GM06990 (cell line): ENCODE data around the gene KLHL22.

Experiments used
- DNase-seq: peaks from one replicate; pipeline ENCODE4 v3.0.0-alpha.2; 2011; ENCODE audit not compliant: insufficient read length; ENCODE audit errors: extremely low read depth
- H3K27me3 ChIP-seq: replicated peaks from 2 replicates; pipeline ENCODE4 v1.6.0; 2011; ENCODE audit warnings: low read length; ENCODE audit not compliant: control insufficient read depth, insufficient read depth
- H3K36me3 ChIP-seq: 2 replicates; pipeline ENCODE4 v1.5.1; 2011; ENCODE audit warnings: low read length; ENCODE audit not compliant: control insufficient read depth, insufficient read depth
- H3K4me3 ChIP-seq: replicated peaks from 2 replicates; pipeline ENCODE4 v1.5.1; 2011; ENCODE audit warnings: low read depth, mild to moderate bottlenecking, control low read depth, low read length
- TF ChIP-seq, protein P1 (sequence below): IDR thresholded peaks from 2 replicates; pipeline ENCODE4 v1.5.1; 2011; ENCODE audit warnings: low read length, control low read depth, mild to moderate bottlenecking, inconsistent platforms; ENCODE audit not compliant: insufficient read depth, poor library complexity, severe bottlenecking

Gene KLHL22

DNA sequence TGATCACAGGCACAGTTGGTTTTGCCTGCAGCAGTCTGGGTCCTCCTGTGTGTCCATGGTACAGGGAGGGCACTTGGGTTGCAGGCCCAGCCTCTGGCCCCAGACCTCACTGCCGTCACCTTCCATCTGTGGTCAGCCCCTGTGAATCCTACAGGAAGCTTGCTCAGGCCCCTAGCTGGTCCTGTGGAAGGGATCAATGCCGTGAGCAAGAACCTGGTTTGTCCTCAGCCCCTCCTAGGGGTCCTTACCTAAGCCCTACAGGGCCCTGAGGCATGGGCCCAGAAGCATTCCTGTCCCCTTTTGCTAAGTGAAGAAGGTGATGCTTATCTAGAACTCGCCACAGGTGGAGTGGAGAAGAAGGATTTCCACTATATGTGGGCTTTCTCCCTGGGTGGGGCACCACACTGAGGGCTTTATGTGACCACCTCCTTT is 41.7 kb upstream of the KLHL22 start:
- TF ChIP-seq, protein P1, sequence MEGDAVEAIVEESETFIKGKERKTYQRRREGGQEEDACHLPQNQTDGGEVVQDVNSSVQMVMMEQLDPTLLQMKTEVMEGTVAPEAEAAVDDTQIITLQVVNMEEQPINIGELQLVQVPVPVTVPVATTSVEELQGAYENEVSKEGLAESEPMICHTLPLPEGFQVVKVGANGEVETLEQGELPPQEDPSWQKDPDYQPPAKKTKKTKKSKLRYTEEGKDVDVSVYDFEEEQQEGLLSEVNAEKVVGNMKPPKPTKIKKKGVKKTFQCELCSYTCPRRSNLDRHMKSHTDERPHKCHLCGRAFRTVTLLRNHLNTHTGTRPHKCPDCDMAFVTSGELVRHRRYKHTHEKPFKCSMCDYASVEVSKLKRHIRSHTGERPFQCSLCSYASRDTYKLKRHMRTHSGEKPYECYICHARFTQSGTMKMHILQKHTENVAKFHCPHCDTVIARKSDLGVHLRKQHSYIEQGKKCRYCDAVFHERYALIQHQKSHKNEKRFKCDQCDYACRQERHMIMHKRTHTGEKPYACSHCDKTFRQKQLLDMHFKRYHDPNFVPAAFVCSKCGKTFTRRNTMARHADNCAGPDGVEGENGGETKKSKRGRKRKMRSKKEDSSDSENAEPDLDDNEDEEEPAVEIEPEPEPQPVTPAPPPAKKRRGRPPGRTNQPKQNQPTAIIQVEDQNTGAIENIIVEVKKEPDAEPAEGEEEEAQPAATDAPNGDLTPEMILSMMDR, result no peak
- H3K4me3 ChIP-seq, result no peak overlapping the region
- H3K36me3 ChIP-seq, result peaks cover 23% of the 10 kb centered on the region
- no peak for DNase-seq
- no peaks in the 10 kb centered on the region for H3K27me3 ChIP-seq

DNA sequence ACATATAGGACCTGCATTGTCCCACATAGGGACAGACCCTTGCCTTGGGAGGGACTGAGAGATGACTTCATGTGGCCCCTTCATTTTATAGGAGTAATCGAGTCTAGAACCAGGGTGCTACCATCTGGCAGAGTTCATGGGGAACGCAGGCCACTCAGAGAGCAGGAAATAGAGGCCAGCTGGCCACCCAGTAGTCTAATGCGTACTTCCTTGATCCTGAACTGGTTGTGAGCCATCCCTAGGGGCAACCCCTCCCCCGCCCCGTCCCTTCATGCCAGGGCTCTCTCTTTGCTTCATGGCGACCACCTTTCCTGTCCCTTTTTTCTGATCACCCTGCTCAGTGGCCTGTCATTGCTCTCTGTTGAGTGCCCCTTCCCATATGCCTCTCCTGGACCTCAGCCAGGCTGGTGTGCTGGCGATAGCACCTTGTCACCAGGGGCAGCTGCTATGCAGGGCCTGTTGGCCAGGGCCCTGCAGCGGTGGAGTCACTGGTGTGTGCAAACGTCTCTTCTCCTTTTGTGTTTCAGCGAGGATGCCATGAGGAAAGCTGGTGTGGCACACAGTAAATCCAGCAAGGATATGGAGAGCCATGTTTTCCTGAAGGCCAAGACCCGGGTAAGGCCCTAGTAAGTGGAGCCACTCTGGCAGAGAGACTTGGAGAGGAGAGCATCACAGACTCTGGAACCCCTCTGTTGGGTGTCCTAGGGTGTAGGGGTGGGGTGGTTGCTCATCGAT is 41.2 kb upstream of the KLHL22 start:
- Histone ChIP-seq H3K36me3 (peaks cover 23% of the 10 kb centered on the region), H3K27me3 (no peaks in the 10 kb centered on the region), H3K4me3 (no peak overlapping the region)
- TF ChIP-seq, protein P1, result no peak
- DNase-seq, result no peak

DNA sequence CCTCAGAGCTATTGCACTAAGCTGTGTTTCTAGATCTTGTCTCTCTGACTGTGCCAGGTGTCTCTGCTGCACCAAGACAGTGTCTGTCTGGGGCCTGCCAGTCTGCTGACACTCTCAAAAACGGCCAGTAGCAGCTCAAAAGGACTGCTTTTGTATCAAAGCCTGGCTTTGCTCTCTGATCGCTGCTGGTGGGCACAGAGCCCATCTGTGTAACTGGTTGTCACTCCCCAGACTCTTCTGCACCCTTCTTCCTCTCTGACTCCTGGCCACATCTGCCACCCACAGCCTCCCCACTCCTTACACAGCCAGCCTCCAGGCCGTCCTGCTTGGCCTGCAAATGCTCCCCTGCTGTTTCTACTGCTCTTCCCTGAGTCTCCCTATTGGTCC is 38.3 kb upstream of the KLHL22 start:
- peaks cover 30% of the 10 kb centered on the region for H3K36me3 ChIP-seq
- no peak for DNase-seq
- H3K27me3 ChIP-seq, result no peaks in the 10 kb centered on the region
- H3K4me3 ChIP-seq, result no peak overlapping the region
- TF ChIP-seq, protein P1, result no peak

DNA sequence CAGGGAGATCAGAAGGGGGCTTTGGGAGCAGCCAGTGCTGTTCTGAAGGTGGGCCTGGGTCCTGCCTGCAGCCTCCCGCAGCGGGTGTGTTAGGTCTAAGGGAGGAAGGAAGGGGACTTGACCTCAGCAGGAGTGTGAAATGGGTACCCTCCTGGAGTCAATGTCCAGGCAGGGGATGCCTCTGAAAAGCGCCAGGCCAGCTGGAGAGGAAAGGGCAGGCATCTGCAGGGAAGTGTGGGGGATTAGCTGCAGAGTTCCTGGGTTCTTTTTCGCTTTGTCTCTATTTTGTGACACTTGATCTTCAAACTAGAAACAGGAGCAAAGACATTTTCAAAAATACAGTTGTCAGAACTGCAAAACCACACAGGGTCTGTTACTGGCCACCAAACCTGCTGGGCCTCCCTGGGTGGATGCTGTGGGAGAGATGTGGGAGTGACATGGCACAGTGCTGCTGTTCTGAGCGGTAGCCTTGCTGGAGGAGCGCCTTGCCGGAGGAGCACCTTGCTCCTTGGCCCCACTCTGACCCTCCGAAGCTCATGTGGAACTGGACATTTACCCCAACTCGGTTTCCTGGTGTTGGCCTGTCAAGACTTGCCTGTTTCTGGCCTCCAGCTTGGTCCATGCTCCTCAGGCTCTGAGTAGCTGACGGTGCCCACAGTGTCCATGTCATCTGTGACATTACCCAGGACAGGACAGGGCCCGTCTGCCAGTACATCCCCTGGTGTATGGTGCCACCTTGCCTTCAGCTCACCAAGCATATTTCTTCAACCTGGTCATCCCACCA is 37.7 kb upstream of the KLHL22 start:
- TF ChIP-seq, protein P1, result no peak
- peaks cover 35% of the 10 kb centered on the region for H3K36me3 ChIP-seq
- DNase-seq, result no peak

DNA sequence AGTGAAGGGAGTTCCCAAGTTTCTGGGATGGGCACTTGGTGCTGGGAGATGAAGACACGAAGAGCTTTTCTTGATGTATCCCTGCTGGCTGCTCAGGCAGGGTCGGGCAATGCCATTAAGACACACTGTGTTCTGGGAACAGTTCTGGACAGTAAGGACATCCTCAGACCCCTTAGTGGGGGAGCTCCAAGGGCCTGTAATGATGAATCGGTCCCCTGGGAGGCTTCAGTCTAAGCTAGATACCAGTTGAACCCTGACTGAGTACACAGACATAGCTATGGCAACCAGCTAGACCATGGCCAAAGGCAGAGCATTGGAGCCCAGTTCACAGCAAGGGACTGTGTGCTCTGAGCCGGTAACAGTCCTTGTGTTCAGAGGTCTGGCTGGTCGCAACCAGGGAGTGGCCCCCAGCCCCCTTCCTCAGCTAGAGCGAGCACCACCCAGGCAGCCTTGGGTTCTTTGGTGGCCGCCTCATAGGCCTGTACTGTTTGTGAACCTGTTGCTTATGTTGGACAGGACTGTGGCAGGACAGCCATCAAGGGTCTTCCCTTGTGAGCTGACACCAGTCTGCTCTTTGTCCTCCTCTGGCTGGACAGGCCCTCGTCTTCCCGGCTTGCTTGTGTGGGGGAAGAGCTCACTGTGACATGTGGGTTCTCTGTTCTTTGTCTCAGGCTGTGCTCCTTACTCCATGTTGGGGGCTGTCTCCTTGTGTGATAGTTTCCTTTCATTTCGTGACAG is 36.8 kb upstream of the KLHL22 start:
- Histone ChIP-seq H3K4me3 (no peak overlapping the region), H3K36me3 (peaks cover 35% of the 10 kb centered on the region), H3K27me3 (no peaks in the 10 kb centered on the region)
- TF ChIP-seq, protein P1, result no peak
- DNase-seq, result no peak

More for the DNA sequence above, 37.7 kb upstream of the KLHL22 start:
- H3K27me3 ChIP-seq, result no peaks in the 10 kb centered on the region
- H3K4me3 ChIP-seq, result no peak overlapping the region
